IMR-90 (cell line): ENCODE measurements around the gene MTCL1.

Experiments
- BHLHE40 ChIP-seq: fragments of 150-350 bp; IDR thresholded peaks from 2 replicates; pipeline ENCODE4 v1.6.1; 2016; ENCODE audit warnings: mild to moderate bottlenecking, low read depth, low read length
- CEBPB ChIP-seq: IDR thresholded peaks from 2 replicates; pipeline ENCODE4 v1.6.1; 2012; ENCODE audit warnings: low read depth, low read length, improper control_type of control experiment
- CHD1 ChIP-seq: IDR thresholded peaks from 2 replicates; pipeline ENCODE4 v1.6.1; 2012; ENCODE audit warnings: low read depth, low read length, improper control_type of control experiment
- FOS ChIP-seq: fragments of 150-350 bp; IDR thresholded peaks from 2 replicates; pipeline ENCODE4 v1.6.1; 2016; ENCODE audit warnings: low read depth, low read length
- POLR2A ChIP-seq: IDR thresholded peaks from 2 replicates; pipeline ENCODE4 v1.6.1; 2012; ENCODE audit warnings: mild to moderate bottlenecking, low read depth, low read length
- SMC3 ChIP-seq: fragments of 150-350 bp; IDR thresholded peaks from 2 replicates; pipeline ENCODE4 v1.6.1; 2016; ENCODE audit warnings: low read depth, mild to moderate bottlenecking, antibody characterized with exemption, low read length, moderate library complexity
- TF ChIP-seq, protein P1 (sequence below): conservative IDR thresholded peaks from 2 replicates; pipeline ENCODE4 v1.5.1; 2012; ENCODE audit warnings: mild to moderate bottlenecking, low read depth, low read length, improper control_type of control experiment

DNA sequence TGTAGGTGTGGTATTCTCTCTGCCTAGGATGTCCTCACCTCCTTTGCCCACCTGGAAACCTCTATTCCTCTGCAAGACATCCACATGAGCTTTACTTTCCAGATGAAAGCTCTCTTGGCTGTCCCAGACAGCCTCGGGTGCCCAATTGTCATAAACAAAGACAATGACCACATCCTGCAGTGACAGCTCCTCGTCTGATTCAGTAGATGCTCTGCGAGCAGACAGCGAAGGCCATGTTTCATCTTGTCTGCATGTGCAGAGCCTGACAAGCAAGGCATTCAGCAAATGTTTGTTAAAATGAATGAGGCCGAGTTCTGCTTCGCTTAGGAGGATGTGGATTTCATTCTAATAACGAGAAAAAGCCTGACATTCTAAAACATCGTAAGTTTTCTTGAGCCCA lies 150.9 kb downstream of the MTCL1 start:
- TF ChIP-seq, protein P1, sequence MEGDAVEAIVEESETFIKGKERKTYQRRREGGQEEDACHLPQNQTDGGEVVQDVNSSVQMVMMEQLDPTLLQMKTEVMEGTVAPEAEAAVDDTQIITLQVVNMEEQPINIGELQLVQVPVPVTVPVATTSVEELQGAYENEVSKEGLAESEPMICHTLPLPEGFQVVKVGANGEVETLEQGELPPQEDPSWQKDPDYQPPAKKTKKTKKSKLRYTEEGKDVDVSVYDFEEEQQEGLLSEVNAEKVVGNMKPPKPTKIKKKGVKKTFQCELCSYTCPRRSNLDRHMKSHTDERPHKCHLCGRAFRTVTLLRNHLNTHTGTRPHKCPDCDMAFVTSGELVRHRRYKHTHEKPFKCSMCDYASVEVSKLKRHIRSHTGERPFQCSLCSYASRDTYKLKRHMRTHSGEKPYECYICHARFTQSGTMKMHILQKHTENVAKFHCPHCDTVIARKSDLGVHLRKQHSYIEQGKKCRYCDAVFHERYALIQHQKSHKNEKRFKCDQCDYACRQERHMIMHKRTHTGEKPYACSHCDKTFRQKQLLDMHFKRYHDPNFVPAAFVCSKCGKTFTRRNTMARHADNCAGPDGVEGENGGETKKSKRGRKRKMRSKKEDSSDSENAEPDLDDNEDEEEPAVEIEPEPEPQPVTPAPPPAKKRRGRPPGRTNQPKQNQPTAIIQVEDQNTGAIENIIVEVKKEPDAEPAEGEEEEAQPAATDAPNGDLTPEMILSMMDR = no peak
- TF ChIP-seq CEBPB (no peak), CHD1 (no peak), POLR2A (no peak), FOS (no peak), BHLHE40 (no peak), SMC3 (no peak)
